ENCODE data around the gene PAQR6. TPM values are rescaled to one million over a fixed set of nuclear protein-coding genes. Genes with fewer than 3 reads are reported as not detected.

PAQR6 gene
- total RNA-seq, 1 experiment from 2014 or later, result 6.1 TPM

GRCh38 chr1:156212833-156213643 is 34.8 kb downstream of the PAQR6 start, which contains the start of gene PMF1:
Gene PMF1, plus strand, starts transcription at chr1:156213007. Its CDS starts 9 bp downstream, at chr1:156213016.
- peak within 1 kb of the TSS; percentile 93 for H3K4me3 ChIP-seq (ENCODE audit: insufficient read depth, low read depth, low read length)
- DNase-seq, result peak; percentile 100
- no peaks in the 10 kb centered on the region for H3K27me3 ChIP-seq (ENCODE audit: control insufficient read depth, insufficient read depth, low read length)
- H3K36me3 ChIP-seq (replicated peaks; ENCODE audit: control insufficient read depth, insufficient read depth, low read length), result peaks cover 7% of the 10 kb centered on the region

GRCh38 chr1:156212130-156212529 is 35.7 kb downstream of the PAQR6 start:
- Histone ChIP-seq H3K4me3 (ENCODE audit: insufficient read depth, low read depth, low read length) (peak overlapping the region; percentile 93), H3K27me3 (ENCODE audit: control insufficient read depth, insufficient read depth, low read length) (no peaks in the 10 kb centered on the region), H3K36me3 (replicated peaks; ENCODE audit: control insufficient read depth, insufficient read depth, low read length) (peaks cover 7% of the 10 kb centered on the region)
- DNase-seq, result no peak

- Histone ChIP-seq H3K4me3 (ENCODE audit: insufficient read depth, low read depth, low read length) (no peak overlapping the region), H3K27me3 (ENCODE audit: control insufficient read depth, insufficient read depth, low read length) (no peaks in the 10 kb centered on the region), H3K36me3 (replicated peaks; ENCODE audit: control insufficient read depth, insufficient read depth, low read length) (peaks cover 7% of the 10 kb centered on the region)
- DNase-seq, result no peak
Observed at GRCh38 chr1:156211243-156211642, 36.6 kb downstream of the PAQR6 start.

GRCh38 chr1:156204686-156205085 is 43.2 kb downstream of the PAQR6 start:
- Histone ChIP-seq H3K36me3 (replicated peaks; ENCODE audit: control insufficient read depth, insufficient read depth, low read length) (peaks cover 8% of the 10 kb centered on the region), H3K27me3 (ENCODE audit: control insufficient read depth, insufficient read depth, low read length) (no peaks in the 10 kb centered on the region), H3K4me3 (ENCODE audit: insufficient read depth, low read depth, low read length) (no peak overlapping the region)
- no peak for DNase-seq

GRCh38 chr1:156203331-156203730 is 44.5 kb downstream of the PAQR6 start:
- DNase-seq, result no peak
- Histone ChIP-seq H3K4me3 (ENCODE audit: insufficient read depth, low read depth, low read length) (no peak overlapping the region), H3K36me3 (replicated peaks; ENCODE audit: control insufficient read depth, insufficient read depth, low read length) (peaks cover 9% of the 10 kb centered on the region), H3K27me3 (ENCODE audit: control insufficient read depth, insufficient read depth, low read length) (no peaks in the 10 kb centered on the region)

GRCh38 chr1:156200044-156200443 is 47.8 kb downstream of the PAQR6 start:
- no peaks in the 10 kb centered on the region for H3K27me3 ChIP-seq (ENCODE audit: control insufficient read depth, insufficient read depth, low read length)
- DNase-seq, result no peak
- H3K4me3 ChIP-seq (ENCODE audit: insufficient read depth, low read depth, low read length), result no peak overlapping the region
- H3K36me3 ChIP-seq (replicated peaks; ENCODE audit: control insufficient read depth, insufficient read depth, low read length), result peaks cover 15% of the 10 kb centered on the region

GRCh38 chr1:156198831-156199349 is 49.0 kb downstream of the PAQR6 start:
- H3K36me3 ChIP-seq (replicated peaks; ENCODE audit: control insufficient read depth, insufficient read depth, low read length), result peaks cover 15% of the 10 kb centered on the region
- H3K27me3 ChIP-seq (ENCODE audit: control insufficient read depth, insufficient read depth, low read length), result no peaks in the 10 kb centered on the region
- no peak for DNase-seq

GRCh38 chr1:156196445-156196844 is 51.4 kb downstream of the PAQR6 start:
- Histone ChIP-seq H3K4me3 (ENCODE audit: insufficient read depth, low read depth, low read length) (no peak overlapping the region), H3K27me3 (ENCODE audit: control insufficient read depth, insufficient read depth, low read length) (no peaks in the 10 kb centered on the region), H3K36me3 (replicated peaks; ENCODE audit: control insufficient read depth, insufficient read depth, low read length) (peaks cover 15% of the 10 kb centered on the region)
- DNase-seq, result peak; percentile 30

More at GRCh38 chr1:156198831-156199349, 49.0 kb downstream of the PAQR6 start:
- no peak overlapping the region for H3K4me3 ChIP-seq (ENCODE audit: insufficient read depth, low read depth, low read length)

GRCh38 chr1:156195853-156196252 is 52.0 kb downstream of the PAQR6 start:
- Histone ChIP-seq H3K4me3 (ENCODE audit: insufficient read depth, low read depth, low read length) (no peak overlapping the region), H3K27me3 (ENCODE audit: control insufficient read depth, insufficient read depth, low read length) (no peaks in the 10 kb centered on the region), H3K36me3 (replicated peaks; ENCODE audit: control insufficient read depth, insufficient read depth, low read length) (peaks cover 15% of the 10 kb centered on the region)
- DNase-seq, result peak; percentile 6

- no peaks in the 10 kb centered on the region for H3K27me3 ChIP-seq (ENCODE audit: control insufficient read depth, insufficient read depth, low read length)
Observed at GRCh38 chr1:156194300-156194652, 53.6 kb downstream of the PAQR6 start.

GRCh38 chr1:156193488-156194299 is 54.2 kb downstream of the PAQR6 start, which contains the start of gene SLC25A44:
Gene SLC25A44, plus strand, starts transcription at chr1:156194104. Its CDS starts 5,744 bp downstream, at chr1:156199848.
- peak; percentile 97 for DNase-seq
- peaks cover 5% of the 10 kb centered on the region for H3K36me3 ChIP-seq (replicated peaks; ENCODE audit: control insufficient read depth, insufficient read depth, low read length)
- no peaks in the 10 kb centered on the region for H3K27me3 ChIP-seq (ENCODE audit: control insufficient read depth, insufficient read depth, low read length)
- peak within 1 kb of the TSS; percentile 75 for H3K4me3 ChIP-seq (ENCODE audit: insufficient read depth, low read depth, low read length)

More at GRCh38 chr1:156194300-156194652, 53.6 kb downstream of the PAQR6 start:
- Histone ChIP-seq H3K4me3 (ENCODE audit: insufficient read depth, low read depth, low read length) (peak overlapping the region; percentile 75), H3K36me3 (replicated peaks; ENCODE audit: control insufficient read depth, insufficient read depth, low read length) (peaks cover 5% of the 10 kb centered on the region)
- peak; percentile 44 for DNase-seq

Other genes with a start within 250 kb of the PAQR6 start
- gene SSR2, start 227.1 kb downstream of the PAQR6 start, total RNA-seq (2014; rRNA removed; shearing (Covaris generic)), result 427 and 445 TPM in 2 replicates
- 64.6 and 66.3 TPM in 2 replicates for gene UBQLN4, start 194.3 kb downstream of the PAQR6 start, total RNA-seq (2014; rRNA removed; shearing (Covaris generic))
- 58.0 and 74.1 TPM in 2 replicates for gene LAMTOR2, start 193.3 kb downstream of the PAQR6 start, total RNA-seq (2014; rRNA removed; shearing (Covaris generic))
- gene RAB25, start 186.9 kb downstream of the PAQR6 start, total RNA-seq (2014; rRNA removed; shearing (Covaris generic)), result 18.3 and 27.6 TPM in 2 replicates
- gene MEX3A, start 165.6 kb downstream of the PAQR6 start, total RNA-seq (2014; rRNA removed; shearing (Covaris generic)), result 52.7 and 65.2 TPM in 2 replicates
- gene LMNA, start 133.3 kb downstream of the PAQR6 start, total RNA-seq (2014; rRNA removed; shearing (Covaris generic)), result 101 and 119 TPM in 2 replicates
- gene SEMA4A, start 94.5 kb downstream of the PAQR6 start, total RNA-seq (2014; rRNA removed; shearing (Covaris generic)), result 10.3 and 15.8 TPM in 2 replicates
- 31.9 and 33.2 TPM in 2 replicates for gene SLC25A44, start 54.0 kb downstream of the PAQR6 start, total RNA-seq (2014; rRNA removed; shearing (Covaris generic))
- gene PMF1, start 35.0 kb downstream of the PAQR6 start, total RNA-seq (2014; rRNA removed; shearing (Covaris generic)), result 286 and 290 TPM in 2 replicates
- 1.4 and 2.7 TPM in 2 replicates for gene BGLAP, start 5.9 kb downstream of the PAQR6 start, total RNA-seq (2014; rRNA removed; shearing (Covaris generic))
- 216 and 232 TPM in 2 replicates for gene SMG5, start 34.8 kb upstream of the PAQR6 start, total RNA-seq (2014; rRNA removed; shearing (Covaris generic))
- 2.3 and 3.1 TPM in 2 replicates for gene TMEM79, start 36.3 kb upstream of the PAQR6 start, total RNA-seq (2014; rRNA removed; shearing (Covaris generic))
- 106 and 120 TPM in 2 replicates for gene GLMP, start 47.6 kb upstream of the PAQR6 start, total RNA-seq (2014; rRNA removed; shearing (Covaris generic))
- not detected in 2 replicates for gene VHLL, start 51.3 kb upstream of the PAQR6 start, total RNA-seq (2014; rRNA removed; shearing (Covaris generic))
- gene CCT3, start 90.2 kb upstream of the PAQR6 start, total RNA-seq (2014; rRNA removed; shearing (Covaris generic)), result 826 and 946 TPM in 2 replicates
- gene TSACC, start 90.5 kb upstream of the PAQR6 start, total RNA-seq (2014; rRNA removed; shearing (Covaris generic)), result 2.2 and 3.5 TPM in 2 replicates
- gene RHBG, start 121.2 kb upstream of the PAQR6 start, total RNA-seq (2014; rRNA removed; shearing (Covaris generic)), result 0.69 and 1.3 TPM in 2 replicates

Measured in H7 (cell line).